ENCODE measurements around the gene DTNBP1. TPM values are rescaled to one million over a fixed set of nuclear protein-coding genes. Genes with fewer than 3 reads are reported as not detected.

DTNBP1 gene
- total RNA-seq, 4 donors from 2014 or later = 5.2 to 14.7 (median 7.5) TPM

GRCh38 chr6:15573384-15573783, 89.4 kb downstream of the DTNBP1 start:
- no peaks in the 10 kb centered on the region for H3K9me3 ChIP-seq
- intact Hi-C loops (cut with DNase I) = no loop called here
- DNase-seq = no peak
- no peak for TF ChIP-seq POLR2A (IDR thresholded peaks at IDR 0.05)
- TF ChIP-seq CTCF (IDR thresholded peaks at IDR 0.05) = no peak
- H3K27me3 ChIP-seq = no peaks in the 10 kb centered on the region
- WGBS, 2 donors = 94% methylated on average over 4 of the region's 4 CpGs
- H3K4me1 ChIP-seq = peaks cover 0 to 26% (median 15%) of the 10 kb centered on the region in 3 donors
- H3K27ac ChIP-seq = no peak overlapping the region
- peaks cover 0 to 5% (median 0%) of the 10 kb centered on the region in 3 donors for H3K36me3 ChIP-seq
- no peak overlapping the region for H3K4me3 ChIP-seq

DNA sequence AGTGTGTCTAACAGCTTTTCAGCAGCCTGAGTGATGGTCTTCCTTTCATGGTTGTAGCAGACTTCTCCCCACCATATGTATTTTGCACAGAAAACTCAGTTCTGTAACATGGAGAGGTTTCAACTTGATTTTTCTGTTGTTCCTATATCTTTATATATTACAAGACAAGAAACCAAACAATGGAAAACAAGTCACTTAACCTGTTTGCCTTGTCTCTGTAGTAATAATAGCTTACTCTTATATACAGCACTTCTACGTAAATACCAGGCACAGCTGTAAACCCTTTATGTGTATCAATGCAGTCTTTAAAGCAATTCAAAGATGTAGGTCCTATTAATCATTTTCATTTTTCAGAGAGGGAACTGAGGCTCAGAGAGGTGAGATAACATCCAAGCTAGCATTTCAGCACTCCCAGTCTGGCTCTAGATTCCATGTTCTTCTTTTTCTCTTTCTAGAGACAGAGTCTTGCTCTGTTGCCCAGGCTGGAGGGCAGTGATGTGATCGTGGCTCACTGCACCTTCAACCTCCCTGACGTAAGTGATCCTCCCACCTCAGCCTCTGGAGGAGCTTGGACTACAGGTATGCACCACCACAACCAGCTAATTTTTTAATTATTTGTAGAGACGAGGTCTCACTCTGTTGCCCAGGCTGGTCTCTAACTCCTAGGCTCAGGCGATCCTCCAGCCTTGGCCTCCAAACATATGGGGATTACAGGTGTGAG, 90.4 kb downstream of the DTNBP1 start:
- no peaks in the 10 kb centered on the region for H3K27me3 ChIP-seq
- no peak overlapping the region for H3K27ac ChIP-seq
- no peak for DNase-seq
- no peak for TF ChIP-seq CTCF (IDR thresholded peaks at IDR 0.05)
- H3K4me1 ChIP-seq = peaks cover 0 to 17% (median 9%) of the 10 kb centered on the region in 3 donors
- whole genome bisulfite sequencing, 2 donors = 83 to 94% methylated on average over 5 of the region's 5 CpGs
- intact Hi-C loops (cut with DNase I) = no loop called here
- H3K4me3 ChIP-seq = no peak overlapping the region
- H3K9me3 ChIP-seq = no peaks in the 10 kb centered on the region
- H3K36me3 ChIP-seq = peaks cover 0 to 5% (median 0%) of the 10 kb centered on the region in 3 donors

GRCh38 chr6:15570171-15570570, 92.7 kb downstream of the DTNBP1 start:
- no peaks in the 10 kb centered on the region for H3K27me3 ChIP-seq
- no peak overlapping the region for H3K4me3 ChIP-seq
- TF ChIP-seq POLR2A (IDR thresholded peaks at IDR 0.05) (no peak), CTCF (IDR thresholded peaks at IDR 0.05) (no peak)
- H3K36me3 ChIP-seq = peaks cover 0 to 5% (median 0%) of the 10 kb centered on the region in 3 donors
- H3K4me1 ChIP-seq = peaks cover 0 to 5% (median 0%) of the 10 kb centered on the region in 3 donors
- no peak overlapping the region for H3K27ac ChIP-seq
- 89 to 97% methylated on average over 2 of the region's 2 CpGs for WGBS, 2 donors
- no peaks in the 10 kb centered on the region for H3K9me3 ChIP-seq
- DNase-seq = no peak
- intact Hi-C loops (cut with DNase I) = no loop called here

- H3K4me1 ChIP-seq = peaks cover 0 to 5% (median 0%) of the 10 kb centered on the region in 3 donors
These were observed 93.5 kb downstream of the DTNBP1 start for GRCh38 chr6:15569035-15569995.

More at GRCh38 chr6:15569035-15569995, 93.5 kb downstream of the DTNBP1 start:
- WGBS, 2 donors = 83 to 86% methylated on average over 17 of the region's 17 CpGs
- Histone ChIP-seq H3K36me3 (peaks cover 0 to 5% (median 0%) of the 10 kb centered on the region in 3 donors), H3K27me3 (no peaks in the 10 kb centered on the region), H3K27ac (no peak overlapping the region), H3K4me3 (no peak overlapping the region), H3K9me3 (no peaks in the 10 kb centered on the region)
- DNase-seq = no peak
- TF ChIP-seq POLR2A (IDR thresholded peaks at IDR 0.05) (no peak), CTCF (IDR thresholded peaks at IDR 0.05) (no peak)
- intact Hi-C loops (cut with DNase I) = no loop called here

Data from esophagus squamous epithelium (tissue), 5 donors.